Karpas-422 (cell line): ENCODE results near the gene GPR84. TPM values are rescaled to one million over a fixed set of nuclear protein-coding genes. Genes with fewer than 3 reads are reported as not detected.

Experiments used
- DNase-seq: peaks from one replicate; pipeline ENCODE4 v3.0.0-alpha.2; 2015
- H2AFZ ChIP-seq: fragments of 200-600 bp; sonication (generic); 2 replicates; pipeline ENCODE4 v1.6.1; 2014; ENCODE audit warnings: antibody characterized with exemption, low read length, mixed read lengths
- H3K27ac ChIP-seq: fragments of 200-600 bp; sonication (generic); 2 replicates; pipeline ENCODE4 v1.5.1; 2014; ENCODE audit warnings: mild to moderate bottlenecking, low read length, moderate library complexity
- H3K27me3 ChIP-seq: fragments of 200-600 bp; sonication (generic); 2 replicates; pipeline ENCODE4 v1.6.1; 2014; ENCODE audit warnings: low read length, mixed read lengths
- H3K36me3 ChIP-seq: fragments of 200-600 bp; sonication (generic); 2 replicates; pipeline ENCODE4 v1.6.1; 2014; ENCODE audit warnings: low read length, mixed read lengths; ENCODE audit not compliant: insufficient read depth
- H3K4me1 ChIP-seq: fragments of 200-600 bp; sonication (generic); 2 replicates; pipeline ENCODE4 v1.6.1; 2014; ENCODE audit warnings: mild to moderate bottlenecking, low read length, mixed read lengths
- H3K4me2 ChIP-seq: fragments of 200-600 bp; sonication (generic); 2 replicates; pipeline ENCODE4 v1.6.1; 2014; ENCODE audit warnings: low read length, low read depth, mild to moderate bottlenecking; ENCODE audit not compliant: poor library complexity, severe bottlenecking
- H3K4me3 ChIP-seq: fragments of 200-600 bp; sonication (generic); 2 replicates; pipeline ENCODE4 v1.5.1; 2014; ENCODE audit warnings: mild to moderate bottlenecking, antibody characterized with exemption, low read length, mixed read lengths
- H3K79me2 ChIP-seq: fragments of 200-600 bp; sonication (generic); 2 replicates; pipeline ENCODE4 v1.6.1; 2014; ENCODE audit warnings: mild to moderate bottlenecking, low read length, mixed read lengths
- H3K9ac ChIP-seq: fragments of 200-600 bp; sonication (generic); 2 replicates; pipeline ENCODE4 v1.6.0; 2014; ENCODE audit warnings: low read length
- H3K9me2 ChIP-seq: fragments of 200-600 bp; sonication (generic), shearing (Covaris generic); replicated peaks from 2 replicates; pipeline ENCODE4 v1.6.0; 2014; ENCODE audit warnings: mild to moderate bottlenecking, low read length, moderate library complexity; ENCODE audit not compliant: insufficient read depth
- H3K9me3 ChIP-seq: fragments of 300-700, 200-600 bp; sonication (generic); 2 replicates; pipeline ENCODE4 v1.6.1; 2014; ENCODE audit warnings: low read length, mixed read lengths
- H4K20me1 ChIP-seq: fragments of 200-600 bp; sonication (generic); 2 replicates; pipeline ENCODE4 v1.6.1; 2014; ENCODE audit warnings: mild to moderate bottlenecking, antibody characterized with exemption, low read length, low read depth; ENCODE audit not compliant: insufficient read depth
- total RNA-seq: library from RNA; depleted of rRNA; stranded (reverse); fragments of >200 nt; shearing (Covaris generic); gene quantifications from 2 replicates; pipeline ENCODE4 v1.2.3, GENCODE V29; 2014; ENCODE audit warnings: low replicate concordance

GPR84 gene
- total RNA-seq, 1 experiment from 2014 or later, result not detected

- no peak for DNase-seq
- no peak overlapping the region for H3K9ac ChIP-seq
- no peaks in the 10 kb centered on the region for H3K4me1 ChIP-seq
- H3K9me2 ChIP-seq, result no peaks in the 10 kb centered on the region
- no peaks in the 10 kb centered on the region for H3K9me3 ChIP-seq
- no peaks in the 10 kb centered on the region for H3K27me3 ChIP-seq
- H3K27ac ChIP-seq, result no peak overlapping the region
- H3K36me3 ChIP-seq, result no peaks in the 10 kb centered on the region
- no peak overlapping the region for H2AFZ ChIP-seq
- H4K20me1 ChIP-seq, result no peaks in the 10 kb centered on the region
- no peaks in the 10 kb centered on the region for H3K79me2 ChIP-seq
- no peak overlapping the region for H3K4me3 ChIP-seq
- H3K4me2 ChIP-seq, result no peak overlapping the region
Measured at GRCh38 chr12:54405573-54405972, 41.3 kb upstream of the GPR84 start.

- no peaks in the 10 kb centered on the region for H3K4me1 ChIP-seq
- no peaks in the 10 kb centered on the region for H3K27me3 ChIP-seq
- no peaks in the 10 kb centered on the region for H3K36me3 ChIP-seq
- H2AFZ ChIP-seq, result no peak overlapping the region
- H4K20me1 ChIP-seq, result no peaks in the 10 kb centered on the region
- H3K9me3 ChIP-seq, result no peaks in the 10 kb centered on the region
- no peak overlapping the region for H3K4me2 ChIP-seq
- DNase-seq, result no peak
- H3K79me2 ChIP-seq, result no peaks in the 10 kb centered on the region
- H3K4me3 ChIP-seq, result no peak overlapping the region
- H3K27ac ChIP-seq, result no peak overlapping the region
- H3K9ac ChIP-seq, result no peak overlapping the region
- no peaks in the 10 kb centered on the region for H3K9me2 ChIP-seq
Measured at GRCh38 chr12:54405106-54405505, 40.8 kb upstream of the GPR84 start.

- Histone ChIP-seq H3K9ac (no peak overlapping the region), H3K9me3 (no peaks in the 10 kb centered on the region), H3K79me2 (no peaks in the 10 kb centered on the region), H3K4me3 (no peak overlapping the region), H2AFZ (no peak overlapping the region), H3K27ac (no peak overlapping the region), H3K9me2 (no peaks in the 10 kb centered on the region), H4K20me1 (no peaks in the 10 kb centered on the region), H3K36me3 (no peaks in the 10 kb centered on the region), H3K4me2 (no peak overlapping the region), H3K27me3 (no peaks in the 10 kb centered on the region), H3K4me1 (no peaks in the 10 kb centered on the region)
- DNase-seq, result peak; percentile 91
Measured at GRCh38 chr12:54404061-54405004, 40.0 kb upstream of the GPR84 start.

- Histone ChIP-seq H3K36me3 (no peaks in the 10 kb centered on the region), H3K27ac (no peak overlapping the region), H3K9me3 (no peaks in the 10 kb centered on the region)
Measured at GRCh38 chr12:54401119-54401518, 36.8 kb upstream of the GPR84 start.

GRCh38 chr12:54398995-54399793, 34.9 kb upstream of the GPR84 start:
- Histone ChIP-seq H3K9ac (no peak overlapping the region), H3K4me1 (no peaks in the 10 kb centered on the region), H3K27me3 (no peaks in the 10 kb centered on the region), H3K4me3 (no peak overlapping the region), H3K36me3 (no peaks in the 10 kb centered on the region), H3K9me2 (no peaks in the 10 kb centered on the region), H3K9me3 (no peaks in the 10 kb centered on the region), H3K79me2 (no peaks in the 10 kb centered on the region), H2AFZ (no peak overlapping the region), H3K27ac (no peak overlapping the region), H4K20me1 (no peaks in the 10 kb centered on the region), H3K4me2 (no peak overlapping the region)
- DNase-seq, result peak; percentile 93

More at GRCh38 chr12:54401119-54401518, 36.8 kb upstream of the GPR84 start:
- Histone ChIP-seq H3K4me2 (no peak overlapping the region), H3K4me1 (no peaks in the 10 kb centered on the region), H3K9ac (no peak overlapping the region), H3K79me2 (no peaks in the 10 kb centered on the region), H4K20me1 (no peaks in the 10 kb centered on the region), H3K27me3 (no peaks in the 10 kb centered on the region), H3K9me2 (no peaks in the 10 kb centered on the region), H3K4me3 (no peak overlapping the region), H2AFZ (no peak overlapping the region)
- DNase-seq, result peak; percentile 57

GRCh38 chr12:54398218-54398617, 33.9 kb upstream of the GPR84 start:
- Histone ChIP-seq H3K36me3 (no peaks in the 10 kb centered on the region), H3K4me2 (no peak overlapping the region), H3K27me3 (no peaks in the 10 kb centered on the region), H3K79me2 (no peaks in the 10 kb centered on the region), H3K4me1 (peaks cover 7% of the 10 kb centered on the region; the same call in 1 of the 2 replicates), H4K20me1 (no peaks in the 10 kb centered on the region), H2AFZ (no peak overlapping the region), H3K27ac (no peak overlapping the region), H3K9me2 (no peaks in the 10 kb centered on the region), H3K9me3 (no peaks in the 10 kb centered on the region), H3K9ac (no peak overlapping the region), H3K4me3 (no peak overlapping the region)
- no peak for DNase-seq

GRCh38 chr12:54397157-54397556, 32.9 kb upstream of the GPR84 start:
- no peaks in the 10 kb centered on the region for H3K36me3 ChIP-seq

GRCh38 chr12:54395545-54395944, 31.3 kb upstream of the GPR84 start:
- no peak overlapping the region for H3K4me3 ChIP-seq

More at GRCh38 chr12:54397157-54397556, 32.9 kb upstream of the GPR84 start:
- Histone ChIP-seq H3K4me2 (no peak overlapping the region), H3K9me2 (no peaks in the 10 kb centered on the region), H3K9ac (no peak overlapping the region), H3K9me3 (no peaks in the 10 kb centered on the region), H3K4me3 (no peak overlapping the region), H3K79me2 (no peaks in the 10 kb centered on the region), H3K27me3 (no peaks in the 10 kb centered on the region), H2AFZ (no peak overlapping the region), H3K4me1 (peaks cover 7% of the 10 kb centered on the region; the same call in 1 of the 2 replicates), H3K27ac (no peak overlapping the region), H4K20me1 (no peaks in the 10 kb centered on the region)
- no peak for DNase-seq

More at GRCh38 chr12:54395545-54395944, 31.3 kb upstream of the GPR84 start:
- no peaks in the 10 kb centered on the region for H3K9me2 ChIP-seq
- no peaks in the 10 kb centered on the region for H4K20me1 ChIP-seq
- H3K4me2 ChIP-seq, result no peak overlapping the region
- DNase-seq, result no peak
- no peaks in the 10 kb centered on the region for H3K27me3 ChIP-seq
- H2AFZ ChIP-seq, result no peak overlapping the region
- H3K9ac ChIP-seq, result no peak overlapping the region
- no peak overlapping the region for H3K27ac ChIP-seq
- no peaks in the 10 kb centered on the region for H3K36me3 ChIP-seq
- no peaks in the 10 kb centered on the region for H3K9me3 ChIP-seq
- H3K4me1 ChIP-seq, result peaks cover 11% of the 10 kb centered on the region
- H3K79me2 ChIP-seq, result no peaks in the 10 kb centered on the region
